G401 (cell line): ENCODE results near the gene PRAC1. TPM values are rescaled to one million over a fixed set of nuclear protein-coding genes. Genes with fewer than 3 reads are reported as not detected.
"Not testable (repeated sequence)": the region's sequence is repeated elsewhere in the genome, so short reads cannot be mapped to it uniquely, and the experiment has no call there.

Experiments used
- DNase-seq: peaks from one replicate; pipeline ENCODE4 v3.0.0-alpha.2; 2015; ENCODE audit warnings: low spot score
- in situ Hi-C: cut with HindIII; loops from 2 replicates; pipeline ENCODE4 v1.10.0; 2016; ENCODE audit warnings: low sequenced_read_pairs, mixed read lengths
- total RNA-seq: library from RNA; depleted of rRNA; stranded (reverse); fragments of >200 nt; shearing (Covaris generic); gene quantifications from 2 replicates; pipeline ENCODE4 v1.2.3, GENCODE V29; 2014

The PRAC1 gene
- total RNA-seq, 1 experiment from 2014 or later = 8.2 TPM

GRCh38 chr17:48717367-48718226 lies 4.7 kb downstream of the PRAC1 start:
- DNase-seq = no peak
- in situ Hi-C loops = no loop called here

GRCh38 chr17:48716549-48716948 lies 5.8 kb downstream of the PRAC1 start:
- DNase-seq, in situ Hi-C loops: not testable (repeated sequence)

GRCh38 chr17:48715496-48716399 lies 6.6 kb downstream of the PRAC1 start:
- no peak for DNase-seq
- in situ Hi-C loops = no loop called here

- in situ Hi-C loops = no loop called here
- no peak for DNase-seq
Observed at GRCh38 chr17:48711128-48711527, 11.2 kb downstream of the PRAC1 start.

- no peak for DNase-seq
- in situ Hi-C loops = no loop called here
Observed at GRCh38 chr17:48704361-48705248, 17.7 kb downstream of the PRAC1 start.

GRCh38 chr17:48701864-48702532 lies 20.3 kb downstream of the PRAC1 start:
- in situ Hi-C loops = no loop called here
- no peak for DNase-seq

GRCh38 chr17:48693178-48693577 lies 29.1 kb downstream of the PRAC1 start:
- no peak for DNase-seq

GRCh38 chr17:48692049-48692448 lies 30.3 kb downstream of the PRAC1 start:
- in situ Hi-C loops = no loop called here
- DNase-seq = no peak

More at GRCh38 chr17:48693178-48693577, 29.1 kb downstream of the PRAC1 start:
- in situ Hi-C loops = no loop called here

- DNase-seq = no peak
- in situ Hi-C loops = no loop called here
Observed at GRCh38 chr17:48690655-48691054, 31.7 kb downstream of the PRAC1 start.

GRCh38 chr17:48681609-48682008 lies 40.7 kb downstream of the PRAC1 start:
- in situ Hi-C loops = no loop called here
- no peak for DNase-seq

GRCh38 chr17:48679385-48680096 lies 42.8 kb downstream of the PRAC1 start:
- in situ Hi-C loops = no loop called here
- DNase-seq = no peak

GRCh38 chr17:48678141-48678971 lies 44.0 kb downstream of the PRAC1 start:
- in situ Hi-C loops = no loop called here
- DNase-seq = peak; percentile 34

- in situ Hi-C loops = no loop called here
- DNase-seq = no peak
Observed at GRCh38 chr17:48676963-48677558, 45.3 kb downstream of the PRAC1 start.

GRCh38 chr17:48672340-48672739 lies 50.0 kb downstream of the PRAC1 start:
- DNase-seq = no peak

More at GRCh38 chr17:48672340-48672739, 50.0 kb downstream of the PRAC1 start:
- in situ Hi-C loops = no loop called here
